Measurements from ENCODE around the gene PXYLP1.

GRCh38 chr3:141271279-141272030 is 39.8 kb downstream of the PXYLP1 start:
- TF ChIP-seq SMC3 (conservative IDR thresholded peaks at IDR 0.05; ENCODE audit: poor library complexity), result no peak
- TF ChIP-seq MXI1 (conservative IDR thresholded peaks at IDR 0.05; ENCODE audit: poor library complexity, severe bottlenecking), result no peak
- TF ChIP-seq CTCF (IDR thresholded peaks at IDR 0.05; ENCODE audit: poor library complexity, severe bottlenecking), result no peak
- TF ChIP-seq POLR2AphosphoS5 (IDR thresholded peaks at IDR 0.05), result no peak
- TF ChIP-seq, protein P1, sequence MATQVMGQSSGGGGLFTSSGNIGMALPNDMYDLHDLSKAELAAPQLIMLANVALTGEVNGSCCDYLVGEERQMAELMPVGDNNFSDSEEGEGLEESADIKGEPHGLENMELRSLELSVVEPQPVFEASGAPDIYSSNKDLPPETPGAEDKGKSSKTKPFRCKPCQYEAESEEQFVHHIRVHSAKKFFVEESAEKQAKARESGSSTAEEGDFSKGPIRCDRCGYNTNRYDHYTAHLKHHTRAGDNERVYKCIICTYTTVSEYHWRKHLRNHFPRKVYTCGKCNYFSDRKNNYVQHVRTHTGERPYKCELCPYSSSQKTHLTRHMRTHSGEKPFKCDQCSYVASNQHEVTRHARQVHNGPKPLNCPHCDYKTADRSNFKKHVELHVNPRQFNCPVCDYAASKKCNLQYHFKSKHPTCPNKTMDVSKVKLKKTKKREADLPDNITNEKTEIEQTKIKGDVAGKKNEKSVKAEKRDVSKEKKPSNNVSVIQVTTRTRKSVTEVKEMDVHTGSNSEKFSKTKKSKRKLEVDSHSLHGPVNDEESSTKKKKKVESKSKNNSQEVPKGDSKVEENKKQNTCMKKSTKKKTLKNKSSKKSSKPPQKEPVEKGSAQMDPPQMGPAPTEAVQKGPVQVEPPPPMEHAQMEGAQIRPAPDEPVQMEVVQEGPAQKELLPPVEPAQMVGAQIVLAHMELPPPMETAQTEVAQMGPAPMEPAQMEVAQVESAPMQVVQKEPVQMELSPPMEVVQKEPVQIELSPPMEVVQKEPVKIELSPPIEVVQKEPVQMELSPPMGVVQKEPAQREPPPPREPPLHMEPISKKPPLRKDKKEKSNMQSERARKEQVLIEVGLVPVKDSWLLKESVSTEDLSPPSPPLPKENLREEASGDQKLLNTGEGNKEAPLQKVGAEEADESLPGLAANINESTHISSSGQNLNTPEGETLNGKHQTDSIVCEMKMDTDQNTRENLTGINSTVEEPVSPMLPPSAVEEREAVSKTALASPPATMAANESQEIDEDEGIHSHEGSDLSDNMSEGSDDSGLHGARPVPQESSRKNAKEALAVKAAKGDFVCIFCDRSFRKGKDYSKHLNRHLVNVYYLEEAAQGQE (IDR thresholded peaks at IDR 0.05; ENCODE audit: borderline replicate concordance), result no peak
- TF ChIP-seq EZH2 (IDR thresholded peaks at IDR 0.05; ENCODE audit: borderline replicate concordance, insufficient read depth, low read length, poor library complexity, severe bottlenecking), result no peak
- TF ChIP-seq TAF1 (IDR thresholded peaks at IDR 0.05; ENCODE audit: low read depth), result no peak
- TF ChIP-seq RAD21 (conservative IDR thresholded peaks at IDR 0.05), result no peak
- no peak for TF ChIP-seq EP300 (conservative IDR thresholded peaks at IDR 0.05; ENCODE audit: poor library complexity, severe bottlenecking)

Data from neural cell (in vitro differentiated cells).